Endometrium (tissue), 2 donors: ENCODE data around the gene RASAL2.
"Not testable (repeated sequence)": the region's sequence is repeated elsewhere in the genome, so short reads cannot be mapped to it uniquely, and the experiment has no call there.

Experiments
- FAIRE-seq: peaks from 2 replicates; lab custom pipeline; 2012; peaks lifted over from hg19 to GRCh38; lab: Jason Lieb, UNC
- donor health status: control.
- donor health status: control.

The RASAL2 gene

GRCh38 chr1:178119628-178120027 lies 25.7 kb downstream of the RASAL2 start:
- FAIRE-seq, result no peak

- FAIRE-seq, result no peak
These were observed 26.2 kb downstream of the RASAL2 start for GRCh38 chr1:178120088-178120487.

DNA sequence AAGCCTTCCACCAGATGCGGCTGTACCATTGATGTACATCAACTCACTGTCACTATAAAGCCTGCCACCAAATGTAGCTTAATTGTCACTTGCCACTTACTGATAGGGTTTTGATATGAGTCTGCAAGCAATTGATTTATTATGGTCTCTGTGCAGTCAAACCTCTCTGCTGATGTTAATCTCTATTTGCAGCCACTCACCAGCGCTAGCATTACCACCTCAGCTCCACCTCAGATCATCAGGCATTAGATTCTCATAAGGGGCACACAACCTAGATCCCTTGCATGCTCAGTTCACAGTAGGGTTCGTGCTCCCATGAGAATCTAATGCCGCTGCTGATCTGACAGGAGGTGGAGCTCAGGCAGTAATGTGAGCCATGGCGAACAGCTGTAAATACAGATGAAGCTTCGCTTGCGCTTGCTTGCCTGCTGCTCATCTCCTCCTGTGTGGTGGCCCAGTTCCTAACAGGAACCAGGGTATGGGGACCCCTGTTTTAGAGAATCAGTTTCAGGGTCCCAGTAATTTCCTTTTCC lies 26.7 kb downstream of the RASAL2 start:
- not testable (repeated sequence) for FAIRE-seq

DNA sequence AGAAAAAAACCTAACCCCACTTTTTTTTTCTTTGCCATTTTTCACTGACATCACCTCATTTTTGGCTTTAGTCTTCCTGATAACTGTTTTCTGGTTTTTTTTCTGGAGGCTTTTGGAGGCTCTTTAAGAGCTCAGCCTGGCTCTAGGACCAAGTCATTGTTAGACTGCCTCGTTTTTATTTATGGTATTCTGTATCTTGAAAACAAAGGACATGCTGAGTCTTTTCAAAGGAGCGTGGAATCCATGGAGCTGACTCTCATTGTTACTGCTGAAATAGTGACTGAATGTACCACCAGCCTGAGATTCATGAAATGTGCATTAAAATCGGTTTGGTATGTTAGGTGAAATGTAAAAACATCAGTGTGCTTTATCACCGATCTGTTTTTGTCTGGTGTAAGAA lies 28.0 kb downstream of the RASAL2 start:
- FAIRE-seq, result no peak

GRCh38 chr1:178122283-178122682 lies 28.4 kb downstream of the RASAL2 start:
- FAIRE-seq, result no peak

DNA sequence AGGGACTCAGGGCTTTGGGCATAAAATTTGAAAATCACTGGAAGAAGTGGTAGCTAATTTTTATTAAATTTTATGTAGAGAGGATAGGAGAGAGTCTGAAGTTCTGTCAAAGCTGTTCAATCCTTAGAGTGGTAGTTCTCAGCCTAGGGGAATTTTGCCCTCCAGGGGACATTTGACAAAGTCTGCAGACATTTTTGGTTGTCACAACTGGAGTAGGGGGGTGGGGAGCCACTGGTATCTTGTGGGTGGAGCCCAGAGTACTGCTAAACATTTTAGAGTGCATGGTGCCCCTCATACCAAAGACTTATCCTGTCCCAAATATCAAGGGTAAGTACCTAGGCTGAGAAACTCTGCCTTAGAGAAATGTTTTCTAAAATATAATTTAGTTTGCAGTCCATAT lies 30.2 kb downstream of the RASAL2 start:
- FAIRE-seq, result no peak

DNA sequence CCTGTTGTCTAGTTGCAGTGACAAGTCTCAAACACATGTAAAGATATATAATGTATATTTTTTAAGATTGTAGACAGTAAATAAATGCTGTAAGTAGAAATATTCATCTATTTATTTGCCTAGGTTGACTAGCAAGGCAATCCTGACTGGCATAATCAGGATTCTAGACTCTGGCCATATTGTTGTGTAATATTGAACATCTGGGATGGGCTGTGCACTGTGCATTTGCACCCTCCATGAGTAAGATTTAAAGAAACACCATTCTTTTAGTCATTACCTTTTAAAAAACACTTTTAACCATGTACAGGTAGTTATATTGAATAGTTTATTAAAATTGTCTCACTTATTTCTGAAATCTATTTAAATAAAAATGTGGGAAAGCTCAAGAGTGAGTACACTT lies 32.4 kb downstream of the RASAL2 start:
- FAIRE-seq, result no peak

- FAIRE-seq, result no peak
These were observed 32.9 kb downstream of the RASAL2 start for GRCh38 chr1:178126741-178127185.

GRCh38 chr1:178127482-178128191 lies 33.7 kb downstream of the RASAL2 start:
- FAIRE-seq, result no peak

DNA sequence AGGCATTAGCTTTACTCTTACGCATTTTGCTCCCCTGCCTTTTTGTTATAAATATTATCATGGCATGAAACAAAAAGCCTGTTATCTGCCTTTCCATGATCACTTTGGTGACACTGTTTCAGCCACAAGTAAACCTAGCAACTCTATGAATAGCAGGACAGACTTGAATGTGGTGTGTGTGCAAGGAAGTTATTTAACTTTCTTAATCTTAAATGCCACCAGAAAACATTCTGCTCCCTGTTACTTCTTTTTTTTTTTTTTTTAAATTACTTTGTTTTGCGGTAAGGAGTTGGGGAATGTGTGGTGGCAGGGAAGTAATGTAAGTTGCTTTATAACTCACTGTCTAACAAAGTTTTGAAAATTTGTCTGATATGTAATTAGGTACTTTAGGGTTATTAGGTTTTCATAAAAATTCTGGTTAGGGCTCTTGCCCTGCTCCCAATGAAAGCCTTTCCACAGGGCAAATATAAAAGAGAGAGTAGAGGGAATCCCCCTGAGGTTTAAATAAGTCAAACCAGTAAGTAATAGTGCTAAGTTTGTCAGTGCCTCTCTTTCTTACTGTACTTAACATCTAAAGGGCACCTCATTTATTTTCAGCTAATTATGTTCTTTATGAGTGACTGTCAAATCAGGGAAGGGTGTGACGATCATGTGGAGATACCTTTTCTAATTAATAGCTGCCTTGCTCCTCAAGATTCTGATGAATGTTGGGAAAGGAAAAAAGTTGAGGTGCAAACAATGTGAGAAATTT lies 39.5 kb downstream of the RASAL2 start:
- no peak for FAIRE-seq

DNA sequence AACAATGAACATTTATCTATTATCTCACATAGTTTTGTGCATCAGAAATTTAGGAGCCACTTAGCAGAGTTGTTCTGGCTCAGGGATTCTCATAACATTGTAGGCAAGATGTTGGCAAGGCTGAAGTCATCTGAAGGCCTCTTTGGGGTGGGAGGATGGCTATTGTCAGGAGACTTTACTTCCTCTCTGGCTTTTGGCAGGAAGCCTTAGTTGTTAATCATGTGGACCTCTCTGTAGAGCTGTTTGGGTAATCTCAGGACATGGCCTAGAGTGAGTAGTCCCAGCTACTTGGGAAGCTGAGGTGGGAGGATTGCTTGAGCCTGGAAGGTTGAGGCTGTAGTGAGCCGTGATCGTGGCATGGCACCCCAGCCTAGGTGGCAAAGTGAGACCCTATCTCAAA lies 40.2 kb downstream of the RASAL2 start:
- no peak for FAIRE-seq

- FAIRE-seq, result no peak
These were observed 43.3 kb downstream of the RASAL2 start for GRCh38 chr1:178137238-178137637.

GRCh38 chr1:178142806-178143205 lies 48.9 kb downstream of the RASAL2 start:
- no peak for FAIRE-seq

DNA sequence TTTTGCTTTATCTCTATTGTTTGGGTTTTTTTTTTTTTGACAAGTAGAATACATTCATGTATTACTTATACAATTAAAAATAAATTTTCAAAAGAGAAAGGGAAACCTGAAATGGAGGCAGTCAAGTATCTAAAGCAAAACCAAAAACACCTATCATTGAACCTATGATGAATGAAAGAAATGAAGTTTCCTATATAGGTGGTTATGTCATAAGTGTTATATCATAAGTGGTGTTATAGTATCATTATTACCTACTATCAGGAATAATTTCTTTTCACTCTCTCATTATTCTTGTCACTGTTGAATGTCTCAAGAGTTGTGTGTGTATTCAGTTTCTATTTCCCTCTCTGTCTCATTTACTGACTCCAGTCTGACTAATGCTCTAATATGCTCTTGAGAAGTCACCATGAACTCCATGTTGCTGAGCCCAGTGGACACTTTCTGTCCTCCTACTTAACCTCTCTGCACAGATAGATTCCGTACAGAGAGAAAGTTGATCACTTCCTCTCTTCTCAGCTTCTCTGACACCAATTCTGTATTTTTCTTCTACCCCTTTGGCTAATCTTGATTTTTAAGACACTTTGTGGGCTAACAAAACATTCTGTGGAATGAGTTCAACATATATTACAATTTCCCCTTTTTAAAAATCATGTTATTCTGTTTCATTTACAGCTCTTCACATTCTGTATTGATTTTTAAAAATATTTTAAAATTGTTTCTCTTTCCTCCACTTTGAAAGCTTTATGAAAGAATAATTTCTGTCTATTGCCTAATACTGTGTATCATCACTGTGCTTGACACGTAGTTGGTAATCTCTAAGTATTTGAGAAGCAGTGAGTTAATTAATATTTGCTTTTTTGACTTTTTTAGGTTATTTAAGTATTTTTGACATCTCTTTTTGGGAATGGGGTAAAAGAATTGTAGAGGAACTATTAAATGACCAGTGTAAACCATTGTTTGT lies 50.1 kb downstream of the RASAL2 start:
- FAIRE-seq, result no peak

DNA sequence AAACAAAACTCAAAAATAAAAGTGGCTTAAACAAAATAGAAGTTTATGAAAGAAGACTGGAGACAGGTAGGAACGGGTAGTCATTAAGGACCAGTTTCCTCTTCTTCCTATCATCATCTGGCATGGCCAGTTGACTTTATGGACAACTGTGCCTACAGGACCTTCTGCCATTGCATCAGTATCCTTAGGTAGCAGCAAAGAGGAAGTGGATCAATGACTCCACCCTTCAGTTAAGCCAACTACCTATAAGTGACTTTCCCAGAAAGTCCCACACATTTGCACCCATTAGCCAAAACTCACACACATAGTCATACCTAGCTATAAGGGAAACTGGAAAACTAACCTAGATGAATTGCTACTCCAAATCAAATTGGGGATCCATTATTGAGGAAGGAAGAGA lies 51.7 kb downstream of the RASAL2 start:
- FAIRE-seq, result no peak

DNA sequence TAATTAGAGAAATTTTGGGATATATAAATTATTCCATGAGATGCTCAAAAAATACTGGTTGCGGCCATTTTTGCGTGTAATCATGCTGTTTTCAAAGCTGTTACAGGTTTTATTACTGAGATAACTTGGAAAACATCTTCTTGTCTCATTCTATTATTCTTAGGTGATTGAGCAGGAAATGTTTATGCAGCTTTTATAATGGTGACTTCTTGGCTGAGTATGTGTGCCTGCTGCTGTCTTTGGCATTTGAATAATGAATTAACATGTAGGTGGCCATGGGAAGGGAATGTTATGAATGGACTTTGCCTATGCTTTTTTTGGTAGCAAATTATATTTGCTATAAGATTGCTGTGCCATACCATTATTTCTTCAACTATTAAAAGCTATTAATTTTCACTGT lies 52.5 kb downstream of the RASAL2 start:
- FAIRE-seq, result no peak

GRCh38 chr1:178150610-178151009 lies 56.7 kb downstream of the RASAL2 start:
- FAIRE-seq, result no peak

GRCh38 chr1:178151831-178152230 lies 57.9 kb downstream of the RASAL2 start:
- FAIRE-seq, result no peak

- no peak for FAIRE-seq
These were observed 61.8 kb downstream of the RASAL2 start for GRCh38 chr1:178155481-178156255.

GRCh38 chr1:178160736-178161475 lies 67.0 kb downstream of the RASAL2 start:
- FAIRE-seq, result no peak

GRCh38 chr1:178161516-178161915 lies 67.6 kb downstream of the RASAL2 start:
- no peak for FAIRE-seq
